H9 (cell line): ENCODE data around the gene TMEM238. TPM values are rescaled to one million over a fixed set of nuclear protein-coding genes. Genes with fewer than 3 reads are reported as not detected.

Source experiments
- DNase-seq: peaks from one replicate; pipeline ENCODE4 v3.0.0-alpha.2; 2017
- H2AFZ ChIP-seq: one replicate; pipeline ENCODE4 v1.6.1; 2013; ENCODE audit warnings: mild to moderate bottlenecking, low read length, control low read depth, moderate library complexity
- H2AK5ac ChIP-seq: 2 replicates; pipeline ENCODE4 v1.6.1; 2013; ENCODE audit warnings: low read length, control low read depth, mixed read lengths; ENCODE audit not compliant: insufficient read length
- H2BK120ac ChIP-seq: one replicate; pipeline ENCODE4 v1.6.1; 2013; ENCODE audit warnings: low read depth, mild to moderate bottlenecking, low read length, control low read depth, inconsistent platforms; ENCODE audit not compliant: poor library complexity, severe bottlenecking
- H2BK12ac ChIP-seq: 2 replicates; pipeline ENCODE4 v1.6.1; 2013; ENCODE audit warnings: low read length, control low read depth, mixed read lengths, low read depth; ENCODE audit not compliant: insufficient read length
- H2BK15ac ChIP-seq: 2 replicates; pipeline ENCODE4 v1.6.1; 2013; ENCODE audit warnings: low read depth, low read length, control low read depth
- H2BK20ac ChIP-seq: one replicate; pipeline ENCODE4 v1.6.1; 2013; ENCODE audit warnings: low read depth, mild to moderate bottlenecking, low read length, control low read depth, inconsistent platforms; ENCODE audit not compliant: poor library complexity, severe bottlenecking
- H2BK5ac ChIP-seq: 2 replicates; pipeline ENCODE4 v1.6.1; 2013; ENCODE audit warnings: low read length, control low read depth, mixed read lengths; ENCODE audit not compliant: insufficient read length
- H3K14ac ChIP-seq: 2 replicates; pipeline ENCODE4 v1.6.1; 2013; ENCODE audit warnings: low read length, control low read depth; ENCODE audit not compliant: insufficient read depth
- H3K18ac ChIP-seq: 2 replicates; pipeline ENCODE4 v1.6.1; 2013; ENCODE audit warnings: low read depth, mild to moderate bottlenecking, mixed read lengths, low read length, control low read depth; ENCODE audit not compliant: insufficient read length
- H3K23ac ChIP-seq: 2 replicates; pipeline ENCODE4 v1.6.1; 2013; ENCODE audit warnings: low read length, control low read depth, mixed read lengths, low read depth; ENCODE audit not compliant: insufficient read length
- H3K23me2 ChIP-seq: 2 replicates; pipeline ENCODE4 v1.6.1; 2013; ENCODE audit warnings: low read depth, mild to moderate bottlenecking, mixed read lengths, low read length, control low read depth; ENCODE audit not compliant: insufficient read length, poor library complexity, severe bottlenecking
- H3K27ac ChIP-seq: 2 replicates; pipeline ENCODE4 v1.5.1; 2013; ENCODE audit warnings: low read length, control low read depth, mixed read lengths, low read depth; ENCODE audit not compliant: insufficient read length
- H3K27me3 ChIP-seq: 2 replicates; pipeline ENCODE4 v1.6.1; 2013; ENCODE audit warnings: low read length, control low read depth, inconsistent platforms; ENCODE audit not compliant: insufficient read depth
- H3K4ac ChIP-seq: 2 replicates; pipeline ENCODE4 v1.6.1; 2013; ENCODE audit warnings: low read depth, mild to moderate bottlenecking, control low read depth, inconsistent platforms, low read length, moderate library complexity
- H3K4me1 ChIP-seq: 2 replicates; pipeline ENCODE4 v1.6.1; 2013; ENCODE audit warnings: low read length, control low read depth, inconsistent platforms; ENCODE audit not compliant: insufficient read depth
- H3K4me2 ChIP-seq: 2 replicates; pipeline ENCODE4 v1.6.1; 2013; ENCODE audit warnings: low read length, control low read depth, mixed read lengths; ENCODE audit not compliant: insufficient read length, insufficient read depth
- H3K56ac ChIP-seq: 2 replicates; pipeline ENCODE4 v1.6.1; 2013; ENCODE audit warnings: low read depth, mild to moderate bottlenecking, mixed read lengths, low read length, control low read depth; ENCODE audit not compliant: insufficient read length
- H3K79me1 ChIP-seq: 2 replicates; pipeline ENCODE4 v1.6.1; 2013; ENCODE audit warnings: low read depth, mild to moderate bottlenecking, moderate library complexity, low read length, control low read depth, inconsistent platforms; ENCODE audit not compliant: insufficient read depth, poor library complexity, severe bottlenecking
- H3K79me2 ChIP-seq: 2 replicates; pipeline ENCODE4 v1.6.1; 2013; ENCODE audit warnings: low read length, control low read depth, inconsistent platforms; ENCODE audit not compliant: insufficient read depth
- H3K9ac ChIP-seq: 2 replicates; pipeline ENCODE4 v1.6.1; 2013; ENCODE audit warnings: low read length, control low read depth, mixed read lengths; ENCODE audit not compliant: insufficient read length; ENCODE audit errors: extremely low read depth
- H3K9me3 ChIP-seq: one replicate; pipeline ENCODE4 v1.6.1; 2013; ENCODE audit warnings: low read depth, low read length, inconsistent platforms; ENCODE audit not compliant: control insufficient read depth
- H3T11ph ChIP-seq: one replicate; pipeline ENCODE4 v1.6.1; 2013; ENCODE audit warnings: mild to moderate bottlenecking, low read length, control low read depth, inconsistent platforms
- H4K20me1 ChIP-seq: one replicate; pipeline ENCODE4 v1.6.1; 2013; ENCODE audit not compliant: control insufficient read depth, insufficient read length, insufficient read depth
- H4K5ac ChIP-seq: 2 replicates; pipeline ENCODE4 v1.6.1; 2013; ENCODE audit warnings: low read depth, mild to moderate bottlenecking, mixed read lengths, low read length, control low read depth; ENCODE audit not compliant: insufficient read length
- H4K8ac ChIP-seq: replicated peaks from 2 replicates; pipeline ENCODE4 v1.6.1; 2013; ENCODE audit warnings: low read length, control low read depth, mixed read lengths, low read depth; ENCODE audit not compliant: insufficient read length
- H4K91ac ChIP-seq: 2 replicates; pipeline ENCODE4 v1.6.1; 2013; ENCODE audit warnings: low read depth, mild to moderate bottlenecking, moderate library complexity, mixed read lengths, low read length, control low read depth; ENCODE audit not compliant: insufficient read length
- H3K27ac Mint-ChIP-seq, 3 experiments: 2 replicates in 2 of 3; 3 replicates in 1 of 3; pipeline ENCODE4 v1.8.0; 2020 to 2021; ENCODE audit warnings: mixed read lengths in 3 of 3, mild to moderate bottlenecking in 1 of 3, moderate library complexity in 1 of 3
- H3K27me3 Mint-ChIP-seq: 2 replicates; pipeline ENCODE4 v1.8.0; 2021; ENCODE audit warnings: low read depth, mild to moderate bottlenecking, moderate library complexity, mixed read lengths
- H3K36me3 Mint-ChIP-seq, 3 experiments: 2 replicates in 2 of 3; 3 replicates in 1 of 3; pipeline ENCODE4 v1.8.0; 2020 to 2021; ENCODE audit warnings: low read depth in 3 of 3, mixed read lengths in 3 of 3; ENCODE audit not compliant: insufficient read depth in 1 of 3
- H3K4me1 Mint-ChIP-seq, 2 experiments: 2 replicates each; pipeline ENCODE4 v1.8.0; 2020; ENCODE audit warnings: mixed read lengths in 2 of 2
- H3K4me3 Mint-ChIP-seq, 2 experiments: 2 replicates in 1 of 2; 3 replicates in 1 of 2; pipeline ENCODE4 v1.8.0; 2020 to 2021; ENCODE audit warnings: mild to moderate bottlenecking in 2 of 2, mixed read lengths in 2 of 2, moderate library complexity in 1 of 2
- H3K9me3 Mint-ChIP-seq, 2 experiments: 2 replicates in 1 of 2; 3 replicates in 1 of 2; pipeline ENCODE4 v1.8.0; 2020; ENCODE audit warnings: mild to moderate bottlenecking in 2 of 2, mixed read lengths in 2 of 2, moderate library complexity in 1 of 2
- CTCF ChIP-seq: fragments of 200-600 bp; sonication (generic); conservative IDR thresholded peaks from 3 replicates; pipeline ENCODE4 v1.8.0; 2021; ENCODE audit warnings: antibody characterized with exemption, mild to moderate bottlenecking
- WGBS: extraction: QIAGEN DNeasy Blood & Tissue Kit; methylation state at CpG from one replicate; pipeline ENCODE4 v1.1.7; 2013; ENCODE audit warnings: missing lambda C conversion rate, low lambda C conversion rate, mixed read lengths; ENCODE audit not compliant: insufficient read length; ENCODE audit errors: extremely low coverage; 5-methylcytosine and 5-hydroxymethylcytosine counted together
- total RNA-seq: library from RNA; stranded (reverse); gene quantifications from 2 replicates; pipeline ENCODE4 v1.2.1, GENCODE V29; 2021

TMEM238 gene
- total RNA-seq, 1 experiment from 2014 or later: 4.8 TPM

- Histone ChIP-seq H2AFZ (no peak overlapping the region), H3T11ph (no peak overlapping the region), H3K14ac (no peak overlapping the region), H3K18ac (no peak overlapping the region), H4K8ac (no peak overlapping the region), H4K91ac (no peak overlapping the region), H3K23ac (no peak overlapping the region), H2BK5ac (no peak overlapping the region), H3K9me3 (no peaks in the 10 kb centered on the region), H3K4ac (no peak overlapping the region), H3K27ac (no peak overlapping the region), H3K4me1 (peaks cover 2% of the 10 kb centered on the region; the same call in 1 of the 2 replicates), H4K20me1 (no peaks in the 10 kb centered on the region), H3K79me2 (no peaks in the 10 kb centered on the region), H3K79me1 (no peaks in the 10 kb centered on the region), H2AK5ac (no peak overlapping the region), H3K27me3 (no peaks in the 10 kb centered on the region), H2BK12ac (no peak overlapping the region), H3K9ac (no peak overlapping the region), H4K5ac (no peak overlapping the region), H2BK120ac (no peak overlapping the region), H2BK15ac (no peak overlapping the region), H3K56ac (no peak overlapping the region), H3K23me2 (peaks cover 3% of the 10 kb centered on the region), H3K4me2 (no peak overlapping the region), H2BK20ac (no peak overlapping the region)
- no CpG with 5 or more reads among the region's 43 CpGs for WGBS
- peak overlapping the region in 1 of 3 experiments; percentile 89; a peak in 1 of 7 replicates for H3K27ac Mint-ChIP-seq
- peaks cover 7% of the 10 kb centered on the region for H3K27me3 Mint-ChIP-seq
- TF ChIP-seq CTCF: no peak
- no peak for DNase-seq
- peaks cover 27 to 58% (median 54%) of the 10 kb centered on the region in 3 experiments; a peak in 6 of 7 replicates for H3K36me3 Mint-ChIP-seq
- H3K4me1 Mint-ChIP-seq: peaks cover 45 to 67% of the 10 kb centered on the region in 2 experiments
- H3K9me3 Mint-ChIP-seq: no peaks in the 10 kb centered on the region
- H3K4me3 Mint-ChIP-seq: no peak overlapping the region
These were observed 38.0 kb downstream of the TMEM238 start for GRCh38 chr19:55345818-55346724.
